ENCODE results near the gene CDC42BPA. TPM values are rescaled to one million over a fixed set of nuclear protein-coding genes. Genes with fewer than 3 reads are reported as not detected.

CDC42BPA gene
- total and polyA plus RNA-seq, 2 of the 8 experiments (the other 6 are each of a cell fraction or from before 2014, with no cell fraction given), result 7.1 to 28.5 TPM

- TF ChIP-seq, protein P1, sequence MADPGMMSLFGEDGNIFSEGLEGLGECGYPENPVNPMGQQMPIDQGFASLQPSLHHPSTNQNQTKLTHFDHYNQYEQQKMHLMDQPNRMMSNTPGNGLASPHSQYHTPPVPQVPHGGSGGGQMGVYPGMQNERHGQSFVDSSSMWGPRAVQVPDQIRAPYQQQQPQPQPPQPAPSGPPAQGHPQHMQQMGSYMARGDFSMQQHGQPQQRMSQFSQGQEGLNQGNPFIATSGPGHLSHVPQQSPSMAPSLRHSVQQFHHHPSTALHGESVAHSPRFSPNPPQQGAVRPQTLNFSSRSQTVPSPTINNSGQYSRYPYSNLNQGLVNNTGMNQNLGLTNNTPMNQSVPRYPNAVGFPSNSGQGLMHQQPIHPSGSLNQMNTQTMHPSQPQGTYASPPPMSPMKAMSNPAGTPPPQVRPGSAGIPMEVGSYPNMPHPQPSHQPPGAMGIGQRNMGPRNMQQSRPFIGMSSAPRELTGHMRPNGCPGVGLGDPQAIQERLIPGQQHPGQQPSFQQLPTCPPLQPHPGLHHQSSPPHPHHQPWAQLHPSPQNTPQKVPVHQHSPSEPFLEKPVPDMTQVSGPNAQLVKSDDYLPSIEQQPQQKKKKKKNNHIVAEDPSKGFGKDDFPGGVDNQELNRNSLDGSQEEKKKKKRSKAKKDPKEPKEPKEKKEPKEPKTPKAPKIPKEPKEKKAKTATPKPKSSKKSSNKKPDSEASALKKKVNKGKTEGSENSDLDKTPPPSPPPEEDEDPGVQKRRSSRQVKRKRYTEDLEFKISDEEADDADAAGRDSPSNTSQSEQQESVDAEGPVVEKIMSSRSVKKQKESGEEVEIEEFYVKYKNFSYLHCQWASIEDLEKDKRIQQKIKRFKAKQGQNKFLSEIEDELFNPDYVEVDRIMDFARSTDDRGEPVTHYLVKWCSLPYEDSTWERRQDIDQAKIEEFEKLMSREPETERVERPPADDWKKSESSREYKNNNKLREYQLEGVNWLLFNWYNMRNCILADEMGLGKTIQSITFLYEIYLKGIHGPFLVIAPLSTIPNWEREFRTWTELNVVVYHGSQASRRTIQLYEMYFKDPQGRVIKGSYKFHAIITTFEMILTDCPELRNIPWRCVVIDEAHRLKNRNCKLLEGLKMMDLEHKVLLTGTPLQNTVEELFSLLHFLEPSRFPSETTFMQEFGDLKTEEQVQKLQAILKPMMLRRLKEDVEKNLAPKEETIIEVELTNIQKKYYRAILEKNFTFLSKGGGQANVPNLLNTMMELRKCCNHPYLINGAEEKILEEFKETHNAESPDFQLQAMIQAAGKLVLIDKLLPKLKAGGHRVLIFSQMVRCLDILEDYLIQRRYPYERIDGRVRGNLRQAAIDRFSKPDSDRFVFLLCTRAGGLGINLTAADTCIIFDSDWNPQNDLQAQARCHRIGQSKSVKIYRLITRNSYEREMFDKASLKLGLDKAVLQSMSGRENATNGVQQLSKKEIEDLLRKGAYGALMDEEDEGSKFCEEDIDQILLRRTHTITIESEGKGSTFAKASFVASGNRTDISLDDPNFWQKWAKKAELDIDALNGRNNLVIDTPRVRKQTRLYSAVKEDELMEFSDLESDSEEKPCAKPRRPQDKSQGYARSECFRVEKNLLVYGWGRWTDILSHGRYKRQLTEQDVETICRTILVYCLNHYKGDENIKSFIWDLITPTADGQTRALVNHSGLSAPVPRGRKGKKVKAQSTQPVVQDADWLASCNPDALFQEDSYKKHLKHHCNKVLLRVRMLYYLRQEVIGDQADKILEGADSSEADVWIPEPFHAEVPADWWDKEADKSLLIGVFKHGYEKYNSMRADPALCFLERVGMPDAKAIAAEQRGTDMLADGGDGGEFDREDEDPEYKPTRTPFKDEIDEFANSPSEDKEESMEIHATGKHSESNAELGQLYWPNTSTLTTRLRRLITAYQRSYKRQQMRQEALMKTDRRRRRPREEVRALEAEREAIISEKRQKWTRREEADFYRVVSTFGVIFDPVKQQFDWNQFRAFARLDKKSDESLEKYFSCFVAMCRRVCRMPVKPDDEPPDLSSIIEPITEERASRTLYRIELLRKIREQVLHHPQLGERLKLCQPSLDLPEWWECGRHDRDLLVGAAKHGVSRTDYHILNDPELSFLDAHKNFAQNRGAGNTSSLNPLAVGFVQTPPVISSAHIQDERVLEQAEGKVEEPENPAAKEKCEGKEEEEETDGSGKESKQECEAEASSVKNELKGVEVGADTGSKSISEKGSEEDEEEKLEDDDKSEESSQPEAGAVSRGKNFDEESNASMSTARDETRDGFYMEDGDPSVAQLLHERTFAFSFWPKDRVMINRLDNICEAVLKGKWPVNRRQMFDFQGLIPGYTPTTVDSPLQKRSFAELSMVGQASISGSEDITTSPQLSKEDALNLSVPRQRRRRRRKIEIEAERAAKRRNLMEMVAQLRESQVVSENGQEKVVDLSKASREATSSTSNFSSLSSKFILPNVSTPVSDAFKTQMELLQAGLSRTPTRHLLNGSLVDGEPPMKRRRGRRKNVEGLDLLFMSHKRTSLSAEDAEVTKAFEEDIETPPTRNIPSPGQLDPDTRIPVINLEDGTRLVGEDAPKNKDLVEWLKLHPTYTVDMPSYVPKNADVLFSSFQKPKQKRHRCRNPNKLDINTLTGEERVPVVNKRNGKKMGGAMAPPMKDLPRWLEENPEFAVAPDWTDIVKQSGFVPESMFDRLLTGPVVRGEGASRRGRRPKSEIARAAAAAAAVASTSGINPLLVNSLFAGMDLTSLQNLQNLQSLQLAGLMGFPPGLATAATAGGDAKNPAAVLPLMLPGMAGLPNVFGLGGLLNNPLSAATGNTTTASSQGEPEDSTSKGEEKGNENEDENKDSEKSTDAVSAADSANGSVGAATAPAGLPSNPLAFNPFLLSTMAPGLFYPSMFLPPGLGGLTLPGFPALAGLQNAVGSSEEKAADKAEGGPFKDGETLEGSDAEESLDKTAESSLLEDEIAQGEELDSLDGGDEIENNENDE (IDR thresholded peaks at IDR 0.05; ENCODE audit: insufficient replicate concordance, low read length), result no peak
- TF ChIP-seq SAP30 (IDR thresholded peaks at IDR 0.05; ENCODE audit: insufficient read depth, insufficient replicate concordance, low read length) (no peak), SIN3A (conservative IDR thresholded peaks at IDR 0.05 in 1 of 2, IDR thresholded peaks at IDR 0.05 in 1 of 2; ENCODE audit: low read depth in 1 of 2, low read length in 2 of 2) (no peak), TCF12 (IDR thresholded peaks at IDR 0.05; ENCODE audit: low read depth, low read length) (no peak), CBX5 (IDR thresholded peaks at IDR 0.05; ENCODE audit: low read depth, low read length) (no peak), ZNF274 (IDR thresholded peaks at IDR 0.05; ENCODE audit: borderline replicate concordance, extremely low read depth, low read length) (no peak), JUND (IDR thresholded peaks at IDR 0.05; ENCODE audit: low read length) (no peak), SP2 (IDR thresholded peaks at IDR 0.05; ENCODE audit: low read length) (no peak), SIRT6 (IDR thresholded peaks at IDR 0.05; ENCODE audit: low read length) (no peak)
- TF ChIP-seq, protein P2, sequence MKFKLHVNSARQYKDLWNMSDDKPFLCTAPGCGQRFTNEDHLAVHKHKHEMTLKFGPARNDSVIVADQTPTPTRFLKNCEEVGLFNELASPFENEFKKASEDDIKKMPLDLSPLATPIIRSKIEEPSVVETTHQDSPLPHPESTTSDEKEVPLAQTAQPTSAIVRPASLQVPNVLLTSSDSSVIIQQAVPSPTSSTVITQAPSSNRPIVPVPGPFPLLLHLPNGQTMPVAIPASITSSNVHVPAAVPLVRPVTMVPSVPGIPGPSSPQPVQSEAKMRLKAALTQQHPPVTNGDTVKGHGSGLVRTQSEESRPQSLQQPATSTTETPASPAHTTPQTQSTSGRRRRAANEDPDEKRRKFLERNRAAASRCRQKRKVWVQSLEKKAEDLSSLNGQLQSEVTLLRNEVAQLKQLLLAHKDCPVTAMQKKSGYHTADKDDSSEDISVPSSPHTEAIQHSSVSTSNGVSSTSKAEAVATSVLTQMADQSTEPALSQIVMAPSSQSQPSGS (IDR thresholded peaks at IDR 0.05; ENCODE audit: low read length), result no peak
Measured at GRCh38 chr1:227260433-227260832, 57.9 kb downstream of the CDC42BPA start (continued).

Data from H1 (cell line).